Measurements from ENCODE around the gene MCM3. TPM values are rescaled to one million over a fixed set of nuclear protein-coding genes. Genes with fewer than 3 reads are reported as not detected.

MCM3 gene
- polyA plus RNA-seq, 1 donor (not counting 4 experiments of a cell fraction or from before 2014, with no cell fraction given): 60.9 TPM

- Histone ChIP-seq H3K9me3 (ENCODE audit: control insufficient read depth, low read depth, low read length) (no peaks in the 10 kb centered on the region), H3K4me3 (ENCODE audit: control insufficient read depth in 2 of 3, extremely low read depth in 1 of 3, insufficient read depth in 2 of 3, low read depth in 1 of 3, low read length in 3 of 3) (no peak overlapping the region), H3K27me3 (ENCODE audit: control insufficient read depth, extremely low read depth, insufficient read depth, low read length) (peaks cover 8% of the 10 kb centered on the region), H3K9ac (ENCODE audit: control insufficient read depth, extremely low read depth, insufficient read depth, low read length) (no peak overlapping the region), H2AFZ (ENCODE audit: control insufficient read depth, low read length) (no peak overlapping the region), H3K36me3 (ENCODE audit: control insufficient read depth in 2 of 2, extremely low read depth in 1 of 2, insufficient read depth in 2 of 2, low read length in 2 of 2) (no peaks in the 10 kb centered on the region), H3K4me2 (ENCODE audit: control insufficient read depth, extremely low read depth, insufficient read depth, low read depth, low read length) (no peak overlapping the region), H3K27ac (ENCODE audit: control insufficient read depth, insufficient read depth, low read length) (no peak overlapping the region), H3K9me1 (ENCODE audit: control insufficient read depth, extremely low read depth, insufficient read depth, low read length) (no peaks in the 10 kb centered on the region), H3K79me2 (ENCODE audit: control insufficient read depth, insufficient read depth, low read length) (no peaks in the 10 kb centered on the region), H3K4me1 (ENCODE audit: control insufficient read depth, extremely low read depth, insufficient read depth, low read length) (no peaks in the 10 kb centered on the region), H4K20me1 (ENCODE audit: control insufficient read depth, extremely low read depth, insufficient read depth, low read length) (no peaks in the 10 kb centered on the region)
- no peak for FAIRE-seq
- dilution Hi-C loops (cut with MboI; ENCODE audit: extremely low pct_ligation_motif_present, low sequenced_read_pairs): no loop called here
- DNase-seq (ENCODE audit: low read depth, low spot score): no peak
- no peak for TF ChIP-seq CTCF (optimal IDR thresholded peaks at IDR 0.05 in 1 of 3, IDR thresholded peaks at IDR 0.05 in 1 of 3, conservative IDR thresholded peaks at IDR 0.05 in 1 of 3; ENCODE audit: extremely low read depth in 1 of 3, insufficient read depth in 2 of 3, low read length in 3 of 3)
Observed at GRCh38 chr6:52245425-52245824, 39.1 kb downstream of the MCM3 start.

GRCh38 chr6:52244400-52244799 lies 40.1 kb downstream of the MCM3 start, which contains the start of gene IL17F:
TSS of gene IL17F (minus strand) at chr6:52244500. CDS start at chr6:52244429, 71 bp downstream.
- H3K27ac ChIP-seq (ENCODE audit: control insufficient read depth, insufficient read depth, low read length): no peak within 1 kb of the TSS
- no peaks in the 10 kb centered on the region for H3K36me3 ChIP-seq (ENCODE audit: control insufficient read depth in 2 of 2, extremely low read depth in 1 of 2, insufficient read depth in 2 of 2, low read length in 2 of 2)
- no peaks in the 10 kb centered on the region for H3K9me1 ChIP-seq (ENCODE audit: control insufficient read depth, extremely low read depth, insufficient read depth, low read length)
- TF ChIP-seq CTCF (optimal IDR thresholded peaks at IDR 0.05 in 1 of 3, IDR thresholded peaks at IDR 0.05 in 1 of 3, conservative IDR thresholded peaks at IDR 0.05 in 1 of 3; ENCODE audit: extremely low read depth in 1 of 3, insufficient read depth in 2 of 3, low read length in 3 of 3): no peak
- no peak for TF ChIP-seq EZH2 (IDR thresholded peaks at IDR 0.05; ENCODE audit: low read length)
- no peak within 1 kb of the TSS for H3K4me2 ChIP-seq (ENCODE audit: control insufficient read depth, extremely low read depth, insufficient read depth, low read depth, low read length)
- peaks cover under 1% of the 10 kb centered on the region for H3K27me3 ChIP-seq (ENCODE audit: control insufficient read depth, extremely low read depth, insufficient read depth, low read length)
- H3K79me2 ChIP-seq (ENCODE audit: control insufficient read depth, insufficient read depth, low read length): no peaks in the 10 kb centered on the region
- DNase-seq (ENCODE audit: low read depth, low spot score): no peak
- no peaks in the 10 kb centered on the region for H3K9me3 ChIP-seq (ENCODE audit: control insufficient read depth, low read depth, low read length)
- dilution Hi-C loops (cut with MboI; ENCODE audit: extremely low pct_ligation_motif_present, low sequenced_read_pairs): no loop called here
- no peak for FAIRE-seq
- no peaks in the 10 kb centered on the region for H3K4me1 ChIP-seq (ENCODE audit: control insufficient read depth, extremely low read depth, insufficient read depth, low read length)
- H3K4me3 ChIP-seq (ENCODE audit: control insufficient read depth in 2 of 3, extremely low read depth in 1 of 3, insufficient read depth in 2 of 3, low read depth in 1 of 3, low read length in 3 of 3): no peak within 1 kb of the TSS
- no peak within 1 kb of the TSS for H3K9ac ChIP-seq (ENCODE audit: control insufficient read depth, extremely low read depth, insufficient read depth, low read length)
- no peak within 1 kb of the TSS for H2AFZ ChIP-seq (ENCODE audit: control insufficient read depth, low read length)
- H4K20me1 ChIP-seq (ENCODE audit: control insufficient read depth, extremely low read depth, insufficient read depth, low read length): no peaks in the 10 kb centered on the region
